Activated T-helper 9 cell treated with anti-CD3 and anti-CD28 coated beads, Interleukin-2, amount 50 U/mL, for 16 hours (primary cell): ENCODE data around the gene EXOC4.
"Not testable (repeated sequence)": the region's sequence is repeated elsewhere in the genome, so short reads cannot be mapped to it uniquely, and the experiment has no call there.

Experiments
- DNase-seq: peaks from one replicate; pipeline ENCODE4 v3.0.0-alpha.2; 2020; ENCODE audit warnings: low read depth

The EXOC4 gene

DNA sequence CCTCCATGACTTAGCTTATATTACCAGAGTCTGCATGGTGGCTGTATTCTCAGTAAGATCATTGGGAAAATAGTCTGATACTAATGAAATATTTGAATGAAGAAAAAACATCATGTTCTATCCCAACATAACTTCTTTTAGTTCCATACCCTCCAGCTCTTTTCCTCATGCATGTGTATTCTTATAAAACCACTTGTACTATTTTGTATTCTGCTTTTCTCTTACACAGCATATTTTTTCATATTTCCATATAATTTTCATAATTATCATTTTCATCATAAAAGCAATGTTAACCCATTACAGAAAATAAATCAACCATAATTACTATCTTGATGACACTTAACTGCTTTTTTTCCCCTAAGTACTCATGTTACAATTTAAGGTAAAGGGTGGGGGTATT is 503.0 kb downstream of the EXOC4 start:
- no peak for DNase-seq

DNA sequence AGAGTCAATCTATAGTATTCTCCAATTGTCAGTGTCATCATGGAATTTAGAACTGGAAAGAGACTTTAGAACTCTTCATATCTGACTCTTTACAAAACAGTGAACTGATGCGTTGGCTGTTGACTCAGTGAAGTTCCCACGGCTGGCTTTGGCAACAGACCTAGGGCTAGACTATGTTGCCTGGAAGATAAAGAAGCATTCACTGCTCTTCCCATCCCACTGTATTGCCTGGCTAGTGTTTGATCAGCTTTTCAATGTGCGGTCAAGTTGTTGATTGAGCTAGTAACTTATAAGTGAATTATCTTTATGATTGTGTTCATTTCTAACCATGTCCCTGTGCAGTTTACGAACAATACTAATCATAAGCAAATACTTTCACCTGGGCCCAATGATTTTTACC is 508.6 kb downstream of the EXOC4 start:
- DNase-seq: no peak

DNA sequence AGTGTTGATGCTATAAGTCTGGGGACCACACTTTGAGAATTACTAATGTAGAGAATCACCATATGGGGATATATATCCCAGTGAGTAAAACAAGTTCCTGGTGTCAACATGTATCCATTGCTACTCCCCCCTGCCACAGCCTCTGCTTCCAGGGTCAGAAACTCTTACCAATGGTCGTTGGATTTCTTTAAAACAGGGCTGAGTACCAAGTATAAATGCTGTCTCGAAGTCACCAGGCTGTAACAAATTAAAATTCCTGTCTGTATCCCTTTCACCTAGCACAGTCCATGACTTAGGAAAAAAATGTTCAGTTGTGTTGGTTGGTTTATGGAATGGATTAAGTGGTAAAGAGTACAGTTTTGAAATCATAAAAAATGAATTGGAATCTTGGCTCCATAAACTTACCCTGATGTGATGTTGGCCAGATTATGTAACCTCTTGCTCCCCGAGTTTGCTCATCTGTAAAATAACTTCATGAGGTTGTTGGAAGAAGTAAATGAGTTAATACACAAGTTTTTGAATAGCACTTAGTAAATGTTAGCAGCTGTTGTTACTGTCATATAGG is 510.3 kb downstream of the EXOC4 start:
- DNase-seq: no peak

DNA sequence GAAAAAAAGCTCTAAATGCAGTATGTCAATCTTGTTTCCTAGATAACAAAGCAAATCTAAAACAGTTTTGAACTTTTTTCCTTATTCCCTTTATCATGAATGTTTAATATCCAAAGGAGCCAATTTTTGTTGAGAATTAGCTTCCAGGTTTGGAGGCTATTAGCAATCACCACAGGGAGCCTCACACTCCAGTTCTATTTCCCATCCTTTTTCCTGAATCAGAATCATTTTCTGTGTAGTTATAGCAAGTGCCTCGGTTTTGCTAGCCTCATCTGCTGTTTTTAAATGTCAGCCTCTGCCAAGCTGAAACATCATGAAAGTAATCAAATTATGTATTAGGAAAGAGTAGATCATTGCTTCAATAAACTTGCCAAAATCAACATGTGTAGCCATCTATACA is 516.8 kb downstream of the EXOC4 start:
- DNase-seq: no peak

DNA sequence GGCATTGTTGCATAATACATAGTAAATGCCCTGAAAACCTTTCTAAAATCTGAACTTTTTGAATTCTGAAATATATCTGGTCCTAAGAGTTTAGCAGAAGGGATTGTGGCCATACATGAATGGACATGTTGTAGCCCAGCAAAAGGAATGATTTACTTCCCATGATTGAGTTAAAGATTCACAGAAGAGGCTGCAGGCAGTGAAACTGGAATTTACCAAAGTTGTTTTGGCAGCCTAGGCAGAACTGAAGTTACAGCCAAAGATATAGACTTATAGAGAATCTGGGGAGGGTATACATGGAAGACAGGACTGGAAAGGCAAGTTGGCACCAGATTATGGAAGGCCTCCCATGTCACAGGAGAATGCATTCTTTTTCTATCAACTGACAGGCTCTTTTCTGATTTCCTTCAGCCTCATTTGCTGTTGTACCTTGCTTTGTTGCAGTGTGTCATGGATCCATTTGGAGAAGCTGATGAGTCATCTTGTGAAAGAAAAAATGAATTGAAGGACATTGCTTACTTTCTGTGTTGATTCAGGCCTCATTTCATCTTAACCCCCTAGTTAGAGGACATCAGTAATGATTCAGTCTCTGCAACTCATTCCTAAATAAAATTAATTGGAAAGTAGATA is 518.1 kb downstream of the EXOC4 start:
- no peak for DNase-seq

DNA sequence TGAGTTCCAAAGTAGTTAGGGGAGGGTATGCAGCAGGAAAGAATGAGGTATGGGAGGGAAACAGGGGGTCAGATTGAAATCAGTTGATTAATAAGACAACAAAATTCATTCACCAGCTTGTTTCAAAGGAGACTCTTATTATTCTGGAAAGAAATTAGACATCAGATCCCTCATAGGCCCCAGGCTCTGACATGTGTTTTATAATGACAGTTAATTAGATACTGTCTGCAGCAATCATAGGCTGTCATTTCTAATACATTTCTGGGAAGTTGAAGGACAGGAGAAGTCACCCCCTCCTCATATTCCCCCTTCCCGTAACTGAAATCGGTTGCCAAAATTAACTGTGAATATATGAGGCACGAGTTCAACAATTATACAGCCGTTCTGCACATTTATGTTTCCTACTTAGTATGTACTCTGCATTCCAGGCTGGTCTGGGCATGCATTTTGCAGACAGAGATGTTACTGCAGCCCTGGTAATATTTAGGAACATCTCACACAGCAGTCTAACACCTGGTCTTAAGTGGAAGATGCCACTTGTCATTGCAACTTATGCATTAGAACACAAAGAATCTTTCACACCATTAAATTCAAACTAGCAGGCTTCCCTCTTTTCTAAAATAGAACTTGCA is 519.0 kb downstream of the EXOC4 start:
- DNase-seq: no peak

DNA sequence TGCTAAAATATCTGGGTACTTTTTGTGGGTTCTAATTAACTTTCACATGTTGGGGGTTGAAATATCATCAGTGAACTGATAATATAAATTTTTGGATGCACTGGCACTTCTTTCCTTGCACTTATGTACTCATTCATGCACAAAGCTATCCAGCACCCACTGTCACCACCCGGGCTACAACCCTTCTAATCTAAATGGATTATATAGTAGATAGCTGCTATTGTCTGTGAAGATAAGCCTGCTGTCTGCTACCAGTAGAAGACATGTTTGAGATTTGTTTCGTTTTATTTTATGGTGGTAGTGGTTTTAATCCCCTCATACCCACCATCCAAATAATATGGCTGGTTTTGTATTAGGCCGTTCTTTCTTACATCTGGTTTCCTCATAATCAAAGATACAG is 520.7 kb downstream of the EXOC4 start:
- no peak for DNase-seq

DNA sequence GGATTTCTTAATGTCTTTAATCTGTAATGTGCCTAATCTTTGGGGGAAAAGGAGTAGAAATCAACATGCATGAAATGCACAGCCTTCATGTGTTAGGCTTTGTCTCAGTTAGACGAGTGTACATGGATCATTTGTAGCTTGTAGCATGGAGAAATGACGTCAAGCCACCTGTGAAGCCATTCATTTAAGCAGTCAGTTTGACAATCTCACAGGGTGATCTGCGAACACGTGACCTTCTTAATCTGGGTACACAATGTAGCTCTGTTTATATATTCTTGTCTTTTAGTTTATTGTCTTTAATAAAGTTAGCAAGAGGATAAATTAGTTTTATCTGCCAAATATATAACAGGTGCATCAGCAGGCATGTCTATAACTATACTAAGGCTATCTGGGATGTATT is 522.3 kb downstream of the EXOC4 start:
- no peak for DNase-seq

DNA sequence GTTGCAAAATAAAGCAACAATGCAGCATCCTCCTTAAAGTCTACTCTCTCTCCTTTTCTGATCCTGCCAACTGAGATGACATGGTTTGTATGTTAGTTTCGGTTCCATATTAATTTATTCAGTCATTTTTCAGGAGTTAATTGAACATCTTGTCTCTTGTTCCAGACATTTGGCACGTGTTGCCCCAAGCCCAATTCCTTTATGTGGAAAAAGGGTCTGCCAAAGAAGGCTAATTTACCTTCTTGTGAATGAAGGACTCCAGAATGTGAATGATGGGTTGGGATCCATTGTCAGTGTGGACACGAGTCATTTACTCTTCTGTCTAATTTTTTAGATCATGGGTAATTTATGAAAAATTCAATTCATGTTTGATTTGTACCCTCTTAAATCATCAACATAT is 523.4 kb downstream of the EXOC4 start:
- DNase-seq: no peak

DNA sequence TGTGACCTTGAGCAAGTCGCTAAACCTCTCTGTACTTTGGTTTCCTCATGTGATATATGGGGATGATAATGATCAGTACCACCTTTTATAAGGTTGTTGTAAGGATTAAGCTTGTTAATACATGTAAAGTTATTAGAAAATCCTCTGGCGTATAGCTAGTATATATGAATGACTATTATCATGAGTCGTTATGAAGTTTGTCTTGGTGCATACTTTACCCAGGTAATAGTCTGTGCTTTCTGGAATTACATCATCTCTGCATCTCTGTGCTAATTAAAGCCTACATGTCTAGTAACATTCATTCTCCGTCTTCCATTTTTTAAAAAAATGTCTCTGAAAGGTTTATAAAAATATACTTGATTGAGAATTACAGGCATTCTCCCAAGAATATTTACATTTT is 524.8 kb downstream of the EXOC4 start:
- DNase-seq: no peak

DNA sequence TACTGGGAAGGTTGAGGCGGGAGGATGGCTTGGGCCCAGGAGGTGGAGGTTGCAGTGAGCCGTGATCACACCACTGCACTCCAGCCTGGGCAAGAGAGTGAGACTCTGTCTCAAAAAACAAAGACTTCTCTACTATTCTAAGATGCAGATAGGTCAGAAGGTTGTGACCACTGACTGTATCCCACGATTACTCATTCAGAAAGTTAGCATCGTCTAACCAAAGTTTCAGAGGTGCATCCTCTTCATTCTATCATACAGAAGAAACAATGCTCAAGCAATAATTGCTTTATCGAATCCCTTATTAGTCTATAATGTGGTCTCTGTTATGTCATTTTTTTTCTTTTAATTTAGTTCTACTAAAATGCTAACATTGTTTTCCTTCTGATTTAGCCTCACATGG is 525.6 kb downstream of the EXOC4 start:
- DNase-seq: no peak

DNA sequence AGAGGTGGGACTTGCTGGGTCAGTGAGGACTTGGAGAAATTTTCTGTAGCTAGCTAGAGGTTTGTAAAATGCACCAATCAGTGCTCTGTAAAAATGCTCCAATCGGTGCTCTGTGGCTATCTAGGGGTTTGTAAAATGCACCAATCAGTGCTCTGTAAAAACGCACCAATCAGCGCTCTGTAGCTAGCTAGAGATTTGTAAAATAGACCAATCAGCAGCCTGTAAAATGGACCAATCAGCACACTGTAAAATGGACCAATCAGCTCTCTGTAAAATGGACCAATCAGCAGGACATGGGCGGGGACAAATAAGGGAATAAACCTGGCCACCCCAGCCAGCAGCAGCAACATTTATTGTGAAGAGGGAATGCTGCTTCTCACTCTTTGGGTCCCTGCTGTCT is 526.7 kb downstream of the EXOC4 start:
- DNase-seq: not testable (repeated sequence)

DNA sequence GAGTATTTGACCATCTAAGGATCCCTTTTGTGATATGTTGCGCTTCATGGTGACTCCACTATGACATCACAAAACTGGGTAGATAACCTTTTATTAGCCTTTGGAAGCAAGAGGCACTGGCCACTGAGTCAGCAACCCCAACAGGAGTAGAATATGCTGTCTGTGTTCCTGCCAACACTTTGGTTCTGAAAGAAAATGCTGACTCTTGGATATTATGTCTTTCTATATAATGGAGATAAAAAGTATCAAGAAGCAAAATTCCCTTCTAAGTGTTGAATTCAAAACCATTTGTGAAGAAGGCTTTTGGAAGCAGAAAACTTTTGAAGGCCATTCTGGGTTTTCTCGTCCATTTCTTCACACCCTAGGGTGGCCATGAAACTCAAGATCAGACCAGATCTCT is 528.0 kb downstream of the EXOC4 start:
- no peak for DNase-seq

DNA sequence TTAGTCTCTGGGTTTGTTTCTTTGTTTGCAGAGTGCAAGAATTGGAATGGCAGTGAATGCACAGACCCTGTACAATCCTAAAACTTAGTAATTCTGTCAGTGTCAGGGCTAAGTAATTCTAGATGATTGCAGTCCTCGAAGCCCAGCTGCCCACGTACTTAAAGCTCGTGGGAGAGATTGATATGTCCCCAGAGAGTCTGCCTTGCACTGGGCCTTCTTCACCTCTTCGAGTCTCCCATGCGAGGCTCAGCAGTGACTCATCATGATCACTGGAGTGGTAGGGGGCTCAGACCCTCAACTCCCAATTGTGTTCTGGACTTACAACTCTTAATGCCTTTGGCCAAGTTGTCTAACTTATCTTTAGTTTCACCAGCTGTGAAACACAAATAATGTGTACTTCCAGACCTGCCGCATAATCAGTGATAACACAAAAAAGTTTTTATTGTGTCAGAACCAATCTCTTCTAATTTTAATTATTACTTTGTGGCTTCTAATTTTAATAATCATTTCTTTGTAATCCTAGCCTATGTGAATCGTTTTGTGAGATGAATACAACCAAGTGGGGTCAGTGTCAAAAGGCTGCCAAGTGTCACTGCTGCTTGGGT is 528.7 kb downstream of the EXOC4 start:
- no peak for DNase-seq

DNA sequence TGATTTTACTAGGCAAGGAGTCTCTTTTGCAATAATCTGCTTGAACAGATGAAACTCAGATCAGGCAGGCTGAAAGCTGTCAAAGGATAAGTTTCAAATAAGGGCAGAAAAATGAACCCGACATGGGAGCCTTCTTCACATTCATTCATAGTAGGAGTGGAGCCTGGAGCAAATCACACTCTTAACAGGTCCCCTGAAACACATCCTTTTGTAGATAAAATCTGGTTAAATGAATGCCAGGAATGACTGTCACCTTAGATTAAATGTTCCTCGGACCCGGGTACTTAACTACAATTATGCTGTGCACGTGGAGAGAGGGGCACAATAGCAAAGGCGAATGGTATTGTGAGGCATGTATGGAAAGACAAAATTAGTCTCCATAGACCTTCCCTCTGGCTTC is 529.6 kb downstream of the EXOC4 start:
- no peak for DNase-seq

DNA sequence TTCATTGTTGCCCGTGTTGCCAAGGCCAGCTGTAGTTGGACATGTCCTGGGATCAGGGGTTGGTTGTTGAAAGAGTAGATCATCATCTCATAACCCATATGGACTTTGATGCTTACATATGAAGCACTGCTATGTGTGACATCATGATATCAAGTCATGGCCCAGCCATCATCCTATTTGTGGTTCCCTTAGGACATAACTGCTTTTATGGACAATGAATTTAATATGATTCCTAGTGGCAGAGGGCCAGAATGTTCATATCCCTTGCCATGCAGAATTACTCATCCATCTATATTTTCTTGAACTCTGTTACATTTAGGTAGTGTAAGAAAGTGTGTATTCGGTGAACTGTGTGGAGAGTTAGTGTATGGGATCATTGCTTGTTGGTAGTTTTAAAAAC is 530.4 kb downstream of the EXOC4 start:
- no peak for DNase-seq

DNA sequence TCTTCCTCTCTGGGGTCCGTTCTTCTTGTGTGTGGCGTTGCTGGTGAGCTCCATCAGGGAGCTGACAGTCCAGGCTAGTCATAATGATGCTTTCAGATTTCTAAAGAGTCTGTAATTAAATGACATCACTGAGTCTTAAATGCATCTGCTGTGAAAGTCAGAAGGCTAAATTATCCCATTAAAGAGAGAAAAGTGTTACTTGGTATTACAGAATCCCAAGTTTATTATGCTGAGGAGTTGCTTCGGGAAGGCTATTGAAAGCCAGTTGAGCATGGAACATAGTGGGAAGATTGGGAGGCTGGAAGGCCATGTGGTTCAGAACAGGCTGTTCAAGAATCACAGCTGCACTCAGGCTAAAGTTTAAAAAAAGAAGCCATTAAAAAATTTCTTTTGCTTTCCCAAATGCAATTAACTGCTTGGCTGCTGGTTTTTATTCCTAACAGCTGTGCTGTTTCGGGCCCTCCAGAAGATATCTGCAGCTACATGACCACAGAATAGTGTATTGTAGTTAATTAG is 531.7 kb downstream of the EXOC4 start:
- no peak for DNase-seq

DNA sequence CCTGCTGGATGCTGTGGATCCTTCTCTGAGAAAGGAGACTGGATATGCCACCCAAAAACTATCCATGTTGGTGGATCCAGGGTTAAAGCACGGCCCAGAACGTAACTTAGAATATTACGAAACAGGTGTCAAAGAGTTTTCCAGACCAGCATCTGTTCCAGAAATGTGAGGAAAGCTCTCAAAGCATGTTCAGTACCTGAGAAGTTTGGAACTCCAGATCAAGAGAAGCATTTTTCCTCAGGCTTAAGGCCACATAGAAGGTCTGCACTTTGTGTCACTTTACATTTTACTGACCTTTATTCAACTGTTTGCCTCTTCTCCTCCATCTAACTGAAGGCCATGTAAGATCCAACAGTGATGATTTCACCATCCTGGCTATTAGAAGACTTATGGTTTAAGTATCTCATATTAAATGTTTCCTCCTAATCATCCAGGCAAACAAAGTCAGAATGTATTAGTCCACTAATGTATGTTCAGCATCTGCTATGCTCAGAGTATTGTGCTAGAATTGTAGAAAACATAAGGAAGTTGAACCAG is 533.6 kb downstream of the EXOC4 start:
- no peak for DNase-seq

DNA sequence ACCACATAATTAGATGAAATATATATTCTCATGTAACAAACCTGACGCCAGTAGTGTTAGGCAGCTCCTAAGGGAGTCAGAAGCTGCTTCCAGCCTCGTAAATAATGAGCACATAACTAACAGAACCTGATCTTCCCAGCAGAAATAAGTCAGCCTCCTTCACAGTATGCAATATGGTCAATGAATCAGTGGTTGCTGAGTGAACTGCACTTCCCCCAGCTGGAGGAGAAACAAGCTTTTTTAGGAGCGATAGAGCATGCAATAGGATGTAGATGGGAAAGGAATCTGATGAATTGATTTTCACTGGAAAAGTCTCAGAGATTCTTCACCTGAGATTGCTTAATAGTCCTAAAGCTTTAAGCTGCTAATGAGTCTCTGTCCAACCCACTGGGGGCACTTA is 537.1 kb downstream of the EXOC4 start:
- DNase-seq: no peak

DNA sequence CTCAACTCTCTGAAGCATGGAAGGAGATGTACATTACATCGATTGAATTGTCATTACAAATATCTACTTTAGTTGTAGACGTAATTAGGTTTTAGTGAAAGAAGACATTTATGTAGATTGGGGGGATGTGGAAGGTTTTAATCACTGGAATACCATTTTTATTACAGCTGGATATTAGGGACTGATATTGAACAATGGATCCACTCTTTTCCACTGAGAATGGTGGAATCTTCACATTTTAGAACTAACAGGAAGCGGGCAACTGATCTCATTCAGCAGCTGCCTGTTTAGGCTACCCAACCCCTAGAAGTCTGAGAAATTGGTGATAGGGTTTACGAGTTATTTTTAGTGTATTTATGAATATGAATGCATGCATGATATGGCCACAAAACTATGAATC is 538.0 kb downstream of the EXOC4 start:
- no peak for DNase-seq

DNA sequence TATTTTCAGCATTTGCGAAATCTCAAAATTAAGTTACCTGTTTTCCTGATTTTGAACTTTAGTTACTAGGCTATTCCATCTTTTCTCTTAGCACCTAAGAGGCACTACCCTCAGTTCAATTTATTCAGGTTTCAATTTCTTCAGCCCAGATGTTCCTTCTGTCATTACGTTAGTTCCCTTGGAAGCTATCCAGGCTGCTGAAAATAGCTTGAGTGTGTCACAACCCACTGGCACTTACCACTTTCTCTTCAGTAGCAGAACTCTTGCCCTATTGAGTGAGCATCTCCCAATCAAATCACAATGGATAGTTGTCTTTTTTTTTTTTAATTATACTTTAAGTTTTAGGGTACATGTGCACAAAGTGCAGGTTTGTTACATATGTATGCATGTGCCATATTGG is 541.6 kb downstream of the EXOC4 start:
- DNase-seq: no peak

DNA sequence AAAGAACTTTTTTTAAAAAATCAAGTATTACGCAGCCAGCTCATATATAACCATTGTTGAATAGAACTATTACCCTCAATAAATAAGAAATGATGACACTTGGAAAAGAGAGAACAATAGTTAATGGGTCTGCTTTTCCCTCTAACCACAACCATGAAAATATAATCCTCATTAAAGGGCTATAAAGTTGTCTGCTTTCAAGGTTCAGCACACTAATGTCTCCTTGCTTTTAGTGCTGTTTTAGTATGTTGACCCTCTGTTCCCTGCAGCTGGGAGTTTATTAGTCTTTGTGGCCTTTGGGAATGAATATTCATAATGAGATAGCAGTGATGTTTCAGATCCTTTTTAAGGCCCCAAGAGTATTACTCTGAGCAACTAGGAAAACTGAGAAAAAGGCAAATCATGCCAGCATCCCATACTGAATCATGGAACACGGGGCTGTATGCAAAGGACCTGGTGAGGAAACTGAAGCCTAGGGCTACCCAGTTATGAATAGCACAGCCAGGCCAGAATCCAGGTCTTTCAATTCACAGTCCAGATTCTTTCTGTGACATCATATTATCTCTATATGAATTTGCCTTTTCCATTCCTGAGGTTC is 542.3 kb downstream of the EXOC4 start:
- no peak for DNase-seq
